Neural progenitor cell (in vitro differentiated cells): ENCODE results near the gene LIN7B.

Experiments
- CTCF ChIP-seq: fragments of 200-600 bp; sonication (generic); IDR thresholded peaks from 2 replicates; pipeline ENCODE4 v1.5.1; 2017; ENCODE audit warnings: antibody characterized with exemption, mild to moderate bottlenecking
- EZH2 ChIP-seq: fragments of 200-600 bp; sonication (generic); IDR thresholded peaks from 2 replicates; pipeline ENCODE4 v1.6.1; 2017; ENCODE audit warnings: antibody characterized with exemption, mild to moderate bottlenecking, moderate library complexity
- EZH2phosphoT487 ChIP-seq: fragments of 200-600 bp; sonication (generic); IDR thresholded peaks from 2 replicates; pipeline ENCODE4 v1.6.1; 2017; ENCODE audit warnings: antibody characterized with exemption

DNA sequence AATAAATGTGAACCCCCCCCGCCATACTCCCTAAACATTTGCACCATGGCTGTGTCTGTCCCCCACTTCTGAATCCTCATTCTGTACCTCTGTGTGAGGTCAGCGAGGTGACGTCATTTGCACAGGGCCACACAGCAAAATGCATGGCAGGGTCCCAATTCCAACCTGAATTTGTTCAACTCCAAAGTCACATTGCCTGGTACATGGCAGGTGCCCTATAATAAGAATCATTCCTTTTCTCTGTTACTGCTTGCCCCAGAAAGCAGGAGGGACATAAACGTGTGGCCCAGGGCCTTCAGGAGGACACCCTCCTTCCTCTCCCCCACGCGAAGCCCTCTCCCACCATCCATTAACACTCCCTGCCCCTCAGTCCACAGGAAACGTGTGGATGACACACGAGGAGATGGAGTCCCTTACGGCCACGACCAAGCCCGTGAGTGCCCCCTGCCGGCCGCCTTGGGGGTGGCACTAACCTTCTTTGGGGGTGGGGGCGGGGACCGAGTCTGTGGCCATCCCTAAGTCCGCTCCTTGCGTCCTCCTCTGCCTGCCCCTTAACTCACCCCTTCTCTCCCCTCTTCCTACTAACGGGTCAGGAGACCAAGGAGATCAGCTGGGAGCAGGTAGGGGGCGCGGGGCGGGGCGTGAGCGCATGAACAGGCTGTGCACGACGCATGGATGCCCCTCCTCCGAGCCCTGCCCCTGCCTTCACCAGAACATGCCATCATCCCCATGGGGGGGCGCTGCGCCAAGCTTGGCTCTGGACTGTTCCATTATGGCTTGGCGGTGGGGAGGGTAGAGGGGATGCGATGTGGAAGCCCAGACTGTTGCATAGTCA lies 31.6 kb downstream of the LIN7B start:
- TF ChIP-seq CTCF = peak; percentile 94
- peak; percentile 28 for TF ChIP-seq EZH2phosphoT487
- TF ChIP-seq EZH2 = no peak
